ENCODE data around the gene RET.

Gene RET

DNA sequence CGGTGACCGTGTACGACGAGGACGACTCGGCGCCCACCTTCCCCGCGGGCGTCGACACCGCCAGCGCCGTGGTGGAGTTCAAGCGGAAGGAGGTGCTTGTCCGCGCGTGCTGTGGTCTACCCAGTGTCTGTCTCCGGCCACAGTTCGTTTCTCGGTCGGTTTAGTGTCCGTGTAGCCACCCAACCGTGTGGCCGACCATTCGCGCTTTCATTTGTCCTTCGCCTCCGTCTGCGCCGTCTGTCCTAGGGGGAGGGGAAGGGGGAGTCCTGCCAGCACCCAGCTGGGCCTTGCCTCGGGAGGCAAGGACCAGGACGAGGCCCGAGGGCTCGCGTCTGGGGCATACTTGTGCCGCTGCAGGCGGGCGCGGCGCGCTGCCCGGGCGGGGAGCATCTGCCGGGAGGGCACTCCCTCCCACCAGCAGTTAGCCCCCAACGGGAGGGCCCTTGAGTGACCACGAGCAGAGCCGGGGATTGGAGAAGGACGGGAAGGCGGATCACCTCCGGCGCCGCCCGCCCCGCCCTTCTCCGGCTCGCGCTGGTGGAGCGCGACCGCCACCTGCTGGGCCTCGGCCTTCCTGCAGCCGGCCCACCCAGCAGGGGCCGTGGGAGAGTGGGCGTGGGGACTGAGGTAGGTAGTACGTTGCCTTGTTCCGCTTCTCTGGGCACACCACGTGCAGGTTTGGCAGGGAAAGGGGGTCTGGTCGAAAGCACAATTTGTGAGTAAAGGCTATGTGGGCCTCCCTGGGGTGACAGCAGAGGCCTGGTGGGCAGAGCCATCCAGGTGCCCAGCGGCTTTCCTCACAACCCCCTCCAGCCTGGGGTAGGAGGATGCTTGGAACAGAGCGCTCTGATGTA lies 28.5 kb downstream of the RET start:
- DNase-seq (ENCODE audit: extremely low read depth in 1 of 2, low read depth in 1 of 2) = peak; percentile 13 to 65

DNA sequence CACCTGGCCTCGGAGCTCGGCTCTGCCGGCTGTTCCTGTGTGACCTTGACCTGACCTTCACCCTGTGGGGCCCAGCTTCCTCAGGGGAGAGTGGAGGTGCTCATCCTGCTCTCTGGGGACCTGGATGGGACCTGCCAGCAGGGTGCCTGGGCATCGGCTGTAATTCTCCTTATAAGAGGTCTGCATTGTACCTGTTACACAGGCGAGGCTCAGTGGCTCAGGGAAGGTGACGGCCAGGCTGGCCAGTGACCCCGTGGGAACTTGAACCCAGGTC lies 29.0 kb downstream of the RET start:
- no peak for DNase-seq (ENCODE audit: extremely low read depth in 1 of 2, low read depth in 1 of 2)

DNA sequence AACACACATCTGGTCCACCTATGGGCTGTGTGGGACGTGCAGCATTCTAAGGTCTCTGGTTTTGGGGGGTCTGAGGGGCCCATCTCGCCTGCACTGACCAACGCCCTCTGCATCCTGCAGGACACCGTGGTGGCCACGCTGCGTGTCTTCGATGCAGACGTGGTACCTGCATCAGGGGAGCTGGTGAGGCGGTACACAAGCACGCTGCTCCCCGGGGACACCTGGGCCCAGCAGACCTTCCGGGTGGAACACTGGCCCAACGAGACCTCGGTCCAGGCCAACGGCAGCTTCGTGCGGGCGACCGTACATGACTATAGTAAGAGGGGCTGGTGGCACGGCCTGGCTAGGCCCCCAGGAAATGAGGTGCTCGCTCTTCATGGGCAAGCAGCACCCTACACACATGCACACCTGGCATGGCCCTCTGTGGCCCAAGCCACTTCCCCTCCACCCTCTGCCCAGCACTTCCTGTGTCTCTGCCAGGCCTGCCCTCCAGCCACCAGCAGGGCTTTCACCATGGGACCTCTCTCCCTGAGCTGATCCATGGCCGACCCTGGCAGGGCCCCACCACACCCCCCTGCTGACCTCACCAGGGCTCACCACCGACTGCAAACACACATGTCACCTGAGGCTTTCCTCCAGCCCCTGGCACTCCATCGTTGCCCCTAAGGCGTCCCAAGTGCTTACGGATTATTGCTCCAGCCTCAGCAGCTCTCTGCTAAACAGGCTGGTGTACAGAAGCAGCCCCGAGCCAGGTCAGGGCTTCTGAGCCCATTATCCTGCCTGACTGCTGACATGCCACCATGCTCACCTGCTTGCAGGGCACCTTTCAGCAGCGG lies 29.6 kb downstream of the RET start:
- no peak for DNase-seq (ENCODE audit: extremely low read depth in 1 of 2, low read depth in 1 of 2)

DNA sequence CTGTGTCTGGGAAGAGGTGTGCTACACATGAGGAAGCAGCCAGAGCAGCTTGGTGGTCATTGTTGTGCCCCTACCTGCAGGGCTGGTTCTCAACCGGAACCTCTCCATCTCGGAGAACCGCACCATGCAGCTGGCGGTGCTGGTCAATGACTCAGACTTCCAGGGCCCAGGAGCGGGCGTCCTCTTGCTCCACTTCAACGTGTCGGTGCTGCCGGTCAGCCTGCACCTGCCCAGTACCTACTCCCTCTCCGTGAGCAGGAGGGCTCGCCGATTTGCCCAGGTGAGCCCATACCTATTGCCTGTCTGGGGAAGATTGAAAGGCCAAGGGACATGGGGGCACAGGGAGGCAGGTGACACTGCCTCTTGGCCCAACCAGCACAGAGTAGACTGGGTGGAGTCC lies 32.1 kb downstream of the RET start:
- DNase-seq (ENCODE audit: extremely low read depth in 1 of 2, low read depth in 1 of 2) = no peak

DNA sequence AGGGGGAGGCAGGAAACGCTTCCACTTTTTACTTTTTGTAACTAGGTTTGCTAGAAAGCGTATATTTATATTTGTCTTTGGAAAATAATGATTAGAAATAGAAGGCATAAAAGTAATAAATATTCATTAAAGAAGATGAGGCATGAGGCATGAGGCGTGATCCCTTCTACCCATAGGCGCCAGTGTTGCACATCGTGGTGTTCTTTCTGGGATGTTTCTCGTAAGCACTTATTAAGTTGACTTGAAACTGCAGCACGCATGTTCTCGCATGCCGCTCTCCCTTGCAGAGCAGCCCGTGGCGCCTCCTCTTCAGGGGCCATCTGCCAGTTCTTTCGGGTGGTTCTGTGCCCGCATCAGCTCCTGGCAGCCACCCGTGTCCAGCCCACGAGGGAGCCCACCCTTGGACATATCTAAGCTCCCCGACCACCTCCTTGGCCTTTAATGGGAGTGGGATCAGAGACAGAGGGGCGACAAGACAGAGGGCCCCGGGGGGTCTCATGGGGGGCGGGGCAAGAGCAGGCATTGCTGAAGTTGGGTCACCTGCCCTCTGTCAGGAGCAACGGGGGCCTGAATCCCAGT lies 32.9 kb downstream of the RET start:
- DNase-seq (ENCODE audit: extremely low read depth in 1 of 2, low read depth in 1 of 2) = no peak

DNA sequence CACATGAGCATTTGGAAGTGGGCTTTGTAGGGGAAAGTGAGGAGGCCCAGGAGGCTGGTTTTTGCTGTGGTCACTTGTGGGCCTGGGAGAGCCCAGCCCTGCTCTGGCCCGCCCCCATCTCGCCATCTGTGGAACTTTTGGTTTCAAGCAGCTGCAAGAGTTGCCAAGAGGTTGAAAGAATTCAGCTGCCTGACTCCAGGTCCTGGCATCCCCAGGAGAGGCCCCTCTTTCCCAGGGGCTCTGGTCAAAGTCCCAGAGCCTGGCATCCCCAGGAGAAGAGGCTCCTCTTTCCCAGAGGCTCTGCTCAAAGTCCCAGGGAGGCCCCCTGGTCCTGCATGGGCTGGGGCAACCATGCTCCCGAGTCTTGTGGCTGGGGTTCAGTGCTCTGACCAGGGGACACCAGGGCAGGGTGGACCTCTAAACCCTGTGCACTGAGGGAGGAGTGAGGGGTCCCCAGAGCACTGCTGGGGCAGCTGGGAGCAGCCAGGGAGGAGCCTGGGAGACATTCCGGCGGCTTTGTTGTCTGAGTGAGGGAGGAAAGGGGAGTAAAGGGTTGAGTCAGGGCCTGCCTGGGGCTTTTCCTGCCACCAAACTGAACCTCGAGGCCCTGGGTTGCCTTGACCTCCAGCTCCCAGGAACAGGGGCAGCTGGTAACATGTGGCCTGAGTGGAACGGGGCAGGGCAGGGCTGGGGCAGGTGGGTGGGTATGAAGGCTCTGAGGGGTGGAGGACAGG lies 33.6 kb downstream of the RET start:
- DNase-seq (ENCODE audit: extremely low read depth in 1 of 2, low read depth in 1 of 2) = no peak

DNA sequence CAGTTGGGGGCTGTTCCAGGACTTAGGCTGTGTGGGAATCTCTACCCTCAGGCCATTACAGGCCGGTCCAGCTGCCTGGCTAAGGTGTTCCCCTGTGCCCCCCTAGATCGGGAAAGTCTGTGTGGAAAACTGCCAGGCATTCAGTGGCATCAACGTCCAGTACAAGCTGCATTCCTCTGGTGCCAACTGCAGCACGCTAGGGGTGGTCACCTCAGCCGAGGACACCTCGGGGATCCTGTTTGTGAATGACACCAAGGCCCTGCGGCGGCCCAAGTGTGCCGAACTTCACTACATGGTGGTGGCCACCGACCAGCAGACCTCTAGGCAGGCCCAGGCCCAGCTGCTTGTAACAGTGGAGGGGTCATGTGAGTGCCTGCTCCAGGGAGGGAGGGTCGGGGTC lies 34.2 kb downstream of the RET start:
- DNase-seq (ENCODE audit: extremely low read depth in 1 of 2, low read depth in 1 of 2) = no peak

DNA sequence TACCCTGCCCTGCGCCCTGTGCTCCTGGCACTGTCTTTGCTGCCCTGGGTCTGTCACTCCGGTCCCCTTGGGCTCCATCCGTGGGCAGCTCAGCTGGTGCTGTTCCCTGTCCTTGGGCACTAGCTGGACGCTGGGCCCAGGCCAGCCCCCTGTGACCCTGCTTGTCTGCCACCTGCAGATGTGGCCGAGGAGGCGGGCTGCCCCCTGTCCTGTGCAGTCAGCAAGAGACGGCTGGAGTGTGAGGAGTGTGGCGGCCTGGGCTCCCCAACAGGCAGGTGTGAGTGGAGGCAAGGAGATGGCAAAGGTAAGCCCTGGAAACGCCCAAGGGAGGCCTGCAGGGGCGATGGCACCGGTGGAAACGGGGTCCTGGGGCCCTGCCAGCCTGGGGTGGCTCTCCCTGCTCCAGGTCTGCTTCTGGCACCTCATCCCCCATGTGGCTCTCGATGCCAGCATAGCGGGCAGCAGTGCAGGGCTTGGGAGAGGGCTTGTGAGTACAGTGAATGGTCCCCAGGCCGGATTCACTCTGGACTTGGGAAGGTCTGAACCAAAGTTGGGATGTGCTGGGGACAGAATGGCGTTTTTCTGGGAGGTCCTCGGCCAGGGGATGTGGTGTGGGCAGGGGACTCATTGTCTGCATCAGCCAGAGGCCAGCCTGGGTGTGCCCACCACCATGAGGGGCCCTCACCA lies 35.2 kb downstream of the RET start:
- no peak for DNase-seq (ENCODE audit: extremely low read depth in 1 of 2, low read depth in 1 of 2)

DNA sequence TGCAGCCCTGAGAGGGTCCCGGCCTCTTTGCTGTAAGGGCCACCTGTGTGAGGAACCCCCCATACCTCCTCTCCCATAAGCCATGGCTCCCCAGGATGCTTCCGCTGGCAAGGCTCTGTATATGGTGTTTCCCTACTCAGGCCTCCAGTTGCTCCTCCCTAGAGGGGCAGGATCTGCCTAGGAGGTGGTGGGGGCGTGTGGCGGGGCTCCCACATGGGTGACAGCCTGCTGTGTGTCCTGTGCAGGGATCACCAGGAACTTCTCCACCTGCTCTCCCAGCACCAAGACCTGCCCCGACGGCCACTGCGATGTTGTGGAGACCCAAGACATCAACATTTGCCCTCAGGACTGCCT lies 35.7 kb downstream of the RET start:
- no peak for DNase-seq (ENCODE audit: extremely low read depth in 1 of 2, low read depth in 1 of 2)

DNA sequence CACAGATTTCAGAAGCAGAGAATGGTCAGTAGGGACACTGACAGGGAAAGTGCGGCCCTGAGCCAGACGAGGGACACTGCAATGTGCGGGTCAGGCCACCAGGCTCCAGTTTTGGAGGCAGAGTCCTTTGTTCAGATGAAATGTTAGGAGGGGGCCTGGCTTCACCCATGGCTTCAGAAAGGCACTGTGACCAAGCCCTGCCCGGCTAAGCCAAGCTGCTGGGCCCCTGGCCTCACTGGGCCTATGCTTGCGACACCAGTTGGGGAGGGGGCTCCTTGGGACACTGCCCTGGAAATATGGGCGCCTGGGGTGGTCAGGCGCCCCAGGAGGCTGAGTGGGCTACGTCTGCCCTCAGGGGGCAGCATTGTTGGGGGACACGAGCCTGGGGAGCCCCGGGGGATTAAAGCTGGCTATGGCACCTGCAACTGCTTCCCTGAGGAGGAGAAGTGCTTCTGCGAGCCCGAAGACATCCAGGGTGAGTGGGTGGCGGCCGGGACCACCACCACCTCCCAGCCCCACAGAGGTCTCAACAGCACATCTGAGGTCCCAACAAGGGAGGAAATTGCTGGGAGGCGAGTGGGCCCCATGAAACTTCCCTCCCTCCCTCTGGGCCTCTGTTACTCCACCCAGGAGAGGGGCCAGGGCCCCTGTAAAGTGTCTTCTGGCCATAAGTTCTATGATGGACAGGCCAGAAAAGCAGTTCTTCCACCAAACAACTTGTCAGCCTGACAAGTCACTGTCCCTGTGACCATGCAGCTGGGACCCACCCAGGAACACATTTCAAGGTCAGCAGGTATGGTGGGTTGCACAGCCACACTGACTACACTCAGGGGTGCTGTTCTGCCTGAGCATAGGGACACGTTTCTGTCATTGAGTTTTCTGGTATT lies 36.6 kb downstream of the RET start:
- no peak for DNase-seq (ENCODE audit: extremely low read depth in 1 of 2, low read depth in 1 of 2)

DNA sequence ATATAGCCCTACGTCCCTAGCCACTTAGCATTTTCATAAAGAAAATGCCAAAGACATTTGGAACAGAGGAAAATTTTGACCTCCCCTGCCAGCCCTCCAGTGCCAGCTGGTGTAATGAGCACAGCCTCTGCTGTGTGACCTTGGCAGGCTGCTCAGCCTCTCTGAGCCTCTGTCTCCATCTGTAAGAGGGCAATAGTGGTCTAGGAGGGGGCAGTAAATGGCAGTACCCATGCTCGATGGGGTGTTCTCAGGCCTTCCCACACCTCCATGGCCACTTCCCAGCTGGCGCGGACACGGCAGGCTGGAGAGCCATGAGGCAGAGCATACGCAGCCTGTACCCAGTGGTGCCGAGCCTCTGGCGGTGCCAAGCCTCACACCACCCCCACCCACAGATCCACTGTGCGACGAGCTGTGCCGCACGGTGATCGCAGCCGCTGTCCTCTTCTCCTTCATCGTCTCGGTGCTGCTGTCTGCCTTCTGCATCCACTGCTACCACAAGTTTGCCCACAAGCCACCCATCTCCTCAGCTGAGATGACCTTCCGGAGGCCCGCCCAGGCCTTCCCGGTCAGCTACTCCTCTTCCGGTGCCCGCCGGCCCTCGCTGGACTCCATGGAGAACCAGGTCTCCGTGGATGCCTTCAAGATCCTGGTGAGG lies 37.3 kb downstream of the RET start:
- no peak for DNase-seq (ENCODE audit: extremely low read depth in 1 of 2, low read depth in 1 of 2)

DNA sequence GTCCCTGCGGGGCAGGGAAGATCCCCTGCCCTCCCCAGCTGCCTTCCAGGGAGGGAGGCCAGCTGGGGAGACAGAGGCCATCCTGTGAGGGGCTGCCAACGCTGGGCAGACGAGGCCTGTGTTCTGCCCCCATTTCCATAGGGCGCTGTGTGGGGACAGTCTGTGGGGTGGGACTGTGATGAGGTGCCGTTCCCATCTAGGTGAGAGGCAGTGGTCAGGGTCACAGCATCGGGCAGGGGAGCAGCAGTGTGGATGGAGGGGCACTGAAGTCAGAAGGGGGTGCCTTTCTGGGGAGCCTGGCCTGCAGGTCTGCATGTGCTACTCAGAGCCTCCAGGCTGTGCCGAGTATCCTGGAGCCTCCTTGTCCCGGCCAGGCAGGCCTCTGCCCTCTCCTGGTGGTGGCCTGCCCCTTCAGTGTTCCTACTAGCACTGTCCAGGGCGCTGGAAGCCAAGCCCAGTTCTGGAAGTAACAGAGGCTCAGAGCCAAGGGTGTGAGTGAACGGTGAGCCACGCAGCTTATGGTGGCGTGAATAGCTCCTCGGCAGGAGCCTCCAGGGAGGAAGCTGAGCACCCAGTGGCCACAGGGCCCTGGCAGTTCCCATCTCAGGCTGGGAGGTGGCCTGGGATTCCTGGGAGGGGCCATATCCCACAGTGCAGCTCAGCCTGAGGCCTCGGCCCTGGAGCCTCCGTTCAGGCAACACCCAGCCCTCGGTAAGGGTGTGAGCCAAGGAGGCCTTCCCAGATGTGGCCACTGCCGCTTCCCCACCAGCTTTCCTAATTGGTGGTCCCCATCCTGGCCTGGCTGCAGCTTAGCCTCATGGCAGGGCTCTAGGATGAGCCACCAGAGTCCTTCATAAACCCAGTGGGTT lies 38.1 kb downstream of the RET start:
- no peak for DNase-seq (ENCODE audit: extremely low read depth in 1 of 2, low read depth in 1 of 2)

DNA sequence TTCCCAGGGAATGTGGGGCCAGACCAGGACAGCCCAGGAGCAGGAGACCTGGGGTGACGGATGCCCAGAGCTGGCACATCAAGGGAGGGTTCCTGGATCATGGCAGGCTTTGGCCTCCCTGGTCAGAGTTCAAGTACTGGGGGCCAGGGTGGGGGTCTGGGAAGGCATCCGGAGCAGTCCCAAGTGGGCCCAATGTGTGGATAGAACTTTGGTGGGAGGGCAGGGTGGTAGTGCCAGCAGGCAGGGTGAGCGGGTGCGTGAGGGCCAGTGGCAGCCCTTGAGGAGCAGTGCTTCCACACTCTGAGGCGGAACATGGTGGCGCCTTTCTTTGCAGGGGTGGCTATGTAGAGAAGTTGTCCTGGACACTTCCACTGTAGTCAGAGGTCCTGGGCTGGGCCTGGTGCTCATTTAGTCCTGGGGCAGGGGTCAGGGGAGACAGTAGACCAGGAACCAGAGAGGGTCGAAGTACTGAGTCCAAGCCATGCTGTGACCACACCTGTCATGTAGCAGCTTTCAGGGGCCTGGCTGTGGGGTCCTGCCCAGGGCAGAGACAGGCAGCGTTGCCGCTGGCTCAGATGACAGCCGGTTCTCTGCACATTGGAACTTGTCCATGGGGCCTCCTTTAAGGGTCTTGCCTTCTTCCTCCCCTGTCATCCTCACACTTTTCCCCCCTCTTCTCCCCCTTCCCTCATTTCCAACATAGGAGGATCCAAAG lies 39.2 kb downstream of the RET start:
- DNase-seq (ENCODE audit: extremely low read depth in 1 of 2, low read depth in 1 of 2) = no peak

DNA sequence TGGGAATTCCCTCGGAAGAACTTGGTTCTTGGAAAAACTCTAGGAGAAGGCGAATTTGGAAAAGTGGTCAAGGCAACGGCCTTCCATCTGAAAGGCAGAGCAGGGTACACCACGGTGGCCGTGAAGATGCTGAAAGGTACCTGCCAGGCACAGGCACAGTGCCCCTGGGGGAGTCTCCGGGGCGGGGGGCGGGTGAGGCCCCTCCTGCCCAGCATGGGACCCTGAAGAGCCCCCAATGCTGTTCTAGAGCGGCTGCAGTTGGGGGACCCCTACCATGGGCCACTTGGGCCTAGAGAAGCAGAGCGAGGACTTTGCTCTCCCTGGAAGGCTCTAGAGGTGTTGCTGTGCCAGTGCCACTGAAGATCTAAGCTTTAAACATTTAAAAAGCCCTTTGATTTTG lies 39.7 kb downstream of the RET start:
- DNase-seq (ENCODE audit: extremely low read depth in 1 of 2, low read depth in 1 of 2) = no peak

DNA sequence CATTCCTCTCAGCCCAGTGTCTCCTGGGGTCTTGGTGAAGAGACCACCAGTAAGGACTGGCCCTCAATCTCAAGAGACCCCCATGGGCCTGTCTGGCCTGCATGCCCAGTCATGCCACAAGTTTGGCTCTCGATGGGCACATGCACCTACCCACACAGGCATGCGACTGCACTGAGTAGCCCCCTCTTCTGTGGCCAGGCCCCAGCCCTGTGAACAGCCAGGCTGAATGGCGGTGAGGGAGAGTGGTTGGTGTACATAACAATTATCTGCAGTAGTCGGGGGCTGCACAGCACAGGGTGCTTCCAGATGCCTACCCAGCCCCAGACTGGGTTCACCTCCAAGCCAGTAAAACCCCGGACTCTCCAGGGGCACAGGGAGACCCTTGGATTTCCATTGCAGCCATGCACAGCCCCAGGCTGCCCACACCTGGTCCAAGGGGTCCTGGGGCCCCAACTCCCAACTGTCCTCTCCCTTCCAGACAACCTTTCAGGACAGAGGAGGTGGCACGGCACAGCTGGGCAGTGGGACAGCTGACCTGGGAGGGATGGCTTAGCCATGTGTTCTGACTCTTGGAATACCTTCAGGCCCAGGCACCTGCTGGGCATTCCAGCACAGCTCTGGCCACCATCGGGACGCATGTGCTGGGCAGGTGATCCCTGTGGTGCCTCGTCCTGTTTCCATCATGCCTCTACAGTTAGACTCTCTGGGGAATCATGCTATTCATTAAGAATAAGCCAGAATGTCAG lies 40.3 kb downstream of the RET start:
- DNase-seq (ENCODE audit: extremely low read depth in 1 of 2, low read depth in 1 of 2) = no peak

DNA sequence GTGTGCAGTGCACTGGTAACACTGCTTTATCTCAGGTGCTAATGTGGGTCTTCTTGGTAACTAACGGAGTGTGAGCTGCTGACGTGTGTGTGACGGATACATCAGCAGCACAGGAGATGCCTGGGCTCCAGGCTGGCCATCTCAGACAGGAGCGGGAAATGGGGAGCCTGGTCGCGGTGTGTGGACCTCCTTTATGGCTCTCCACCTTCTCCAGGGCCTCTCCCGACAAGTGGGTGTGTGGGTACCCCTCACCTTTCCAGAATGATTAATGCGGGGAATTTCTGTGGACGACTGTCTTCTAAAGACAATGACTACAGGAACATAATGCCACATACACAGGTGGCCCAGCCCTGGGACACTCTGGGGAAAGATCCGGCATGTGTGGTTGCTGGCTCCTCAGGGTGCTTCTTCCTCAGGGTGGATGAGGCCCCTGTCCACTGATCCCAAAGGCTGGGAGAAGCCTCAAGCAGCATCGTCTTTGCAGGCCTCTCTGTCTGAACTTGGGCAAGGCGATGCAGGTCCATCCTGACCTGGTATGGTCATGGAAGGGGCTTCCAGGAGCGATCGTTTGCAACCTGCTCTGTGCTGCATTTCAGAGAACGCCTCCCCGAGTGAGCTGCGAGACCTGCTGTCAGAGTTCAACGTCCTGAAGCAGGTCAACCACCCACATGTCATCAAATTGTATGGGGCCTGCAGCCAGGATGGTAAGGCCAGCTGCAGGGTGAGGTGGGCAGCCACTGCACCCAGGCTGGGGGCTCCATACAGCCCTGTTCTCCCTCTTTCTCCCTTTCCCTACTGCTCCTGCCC lies 41.1 kb downstream of the RET start:
- no peak for DNase-seq (ENCODE audit: extremely low read depth in 1 of 2, low read depth in 1 of 2)
